NB4 (cell line): ENCODE measurements around the gene ASIC3.

ENCODE experiments used
- MYC ChIP-seq: IDR thresholded peaks from 2 replicates; pipeline ENCODE4 v1.6.1; 2011; ENCODE audit warnings: low read depth, low read length
- POLR2A ChIP-seq: IDR thresholded peaks from 2 replicates; pipeline ENCODE4 v1.6.1; 2011; ENCODE audit warnings: mild to moderate bottlenecking; ENCODE audit not compliant: insufficient read length; ENCODE audit errors: extremely low read depth
- TF ChIP-seq, protein P1 (sequence below): IDR thresholded peaks from one replicate; pipeline ENCODE4 v1.5.1; 2012; ENCODE audit warnings: low read depth, low read length

DNA sequence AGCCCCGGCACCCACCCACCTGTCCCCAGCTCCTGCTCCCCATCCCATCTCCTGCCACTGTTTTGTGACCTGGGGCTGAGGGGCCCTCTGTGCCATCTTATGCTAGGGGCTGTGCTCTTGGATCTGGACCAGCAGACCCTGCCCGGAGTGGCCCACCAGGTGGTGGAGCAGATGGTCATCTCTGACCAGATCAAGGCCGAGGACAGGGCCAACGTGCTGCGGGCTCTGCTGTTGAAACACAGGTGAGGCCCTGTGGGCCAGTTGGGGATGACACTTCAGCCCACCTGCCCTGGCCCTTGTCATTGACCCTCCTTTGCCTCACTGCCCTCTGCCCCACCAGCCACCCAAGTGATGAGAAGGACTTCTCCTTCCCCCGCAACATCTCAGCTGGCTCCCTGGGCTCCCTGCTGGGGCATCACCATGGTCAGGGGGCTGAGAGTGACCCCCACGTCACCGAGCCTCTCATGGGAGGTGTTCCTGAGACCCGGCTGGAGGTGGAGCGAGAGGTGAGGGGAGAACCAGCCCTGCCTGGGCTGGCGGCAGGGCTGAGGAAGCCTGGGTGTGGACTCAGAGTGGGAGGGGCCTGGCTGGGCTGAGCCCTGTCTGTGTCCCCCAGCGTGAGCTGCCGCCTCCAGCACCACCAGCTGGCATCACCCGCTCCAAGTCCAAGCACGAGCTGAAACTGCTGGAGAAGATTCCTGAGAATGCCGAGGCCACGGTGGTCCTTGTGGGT is 21.7 kb downstream of the ASIC3 start:
- TF ChIP-seq, protein P1, sequence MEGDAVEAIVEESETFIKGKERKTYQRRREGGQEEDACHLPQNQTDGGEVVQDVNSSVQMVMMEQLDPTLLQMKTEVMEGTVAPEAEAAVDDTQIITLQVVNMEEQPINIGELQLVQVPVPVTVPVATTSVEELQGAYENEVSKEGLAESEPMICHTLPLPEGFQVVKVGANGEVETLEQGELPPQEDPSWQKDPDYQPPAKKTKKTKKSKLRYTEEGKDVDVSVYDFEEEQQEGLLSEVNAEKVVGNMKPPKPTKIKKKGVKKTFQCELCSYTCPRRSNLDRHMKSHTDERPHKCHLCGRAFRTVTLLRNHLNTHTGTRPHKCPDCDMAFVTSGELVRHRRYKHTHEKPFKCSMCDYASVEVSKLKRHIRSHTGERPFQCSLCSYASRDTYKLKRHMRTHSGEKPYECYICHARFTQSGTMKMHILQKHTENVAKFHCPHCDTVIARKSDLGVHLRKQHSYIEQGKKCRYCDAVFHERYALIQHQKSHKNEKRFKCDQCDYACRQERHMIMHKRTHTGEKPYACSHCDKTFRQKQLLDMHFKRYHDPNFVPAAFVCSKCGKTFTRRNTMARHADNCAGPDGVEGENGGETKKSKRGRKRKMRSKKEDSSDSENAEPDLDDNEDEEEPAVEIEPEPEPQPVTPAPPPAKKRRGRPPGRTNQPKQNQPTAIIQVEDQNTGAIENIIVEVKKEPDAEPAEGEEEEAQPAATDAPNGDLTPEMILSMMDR, result no peak
- TF ChIP-seq POLR2A (no peak), MYC (no peak)
